ENCODE data around the gene CHRNA3.

The CHRNA3 gene

DNA sequence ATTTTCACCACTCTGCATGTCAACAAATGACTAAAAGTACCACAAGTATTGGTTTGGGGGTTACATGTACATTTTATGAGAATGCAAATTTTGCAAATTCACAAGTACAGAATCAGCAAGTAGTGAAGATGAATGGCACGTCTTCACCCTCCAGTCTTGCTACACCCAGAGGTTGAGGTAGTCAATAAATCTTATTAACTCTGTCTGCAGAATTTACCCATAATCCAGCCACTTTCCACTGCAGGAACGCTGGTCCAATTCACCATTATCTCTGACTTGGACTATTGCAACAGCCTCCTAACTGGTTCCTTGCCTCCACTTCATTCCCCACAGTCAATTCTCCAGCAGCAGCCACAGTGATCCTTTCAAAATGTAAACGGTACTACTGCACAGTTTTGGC, 70.0 kb downstream of the CHRNA3 start:
- no peak for DNase-seq

DNA sequence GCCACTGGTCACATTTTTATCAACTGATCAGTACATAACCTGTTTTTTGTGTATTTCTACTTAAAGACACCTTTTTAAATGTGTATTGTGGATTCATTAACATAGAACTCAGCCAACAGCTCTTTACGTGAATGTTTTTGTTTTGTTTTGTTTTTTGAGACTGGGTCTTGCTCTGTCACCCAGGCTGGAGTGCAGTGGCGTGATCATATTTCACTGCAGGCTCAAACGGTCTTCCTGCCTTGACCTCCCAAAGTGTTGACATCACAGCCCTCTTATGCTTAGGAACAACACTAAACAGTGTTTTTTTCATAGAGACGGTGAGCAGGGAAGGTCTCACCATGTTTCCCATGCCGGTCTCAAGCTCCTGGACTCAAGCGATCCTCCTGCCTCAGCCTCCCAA, 70.6 kb downstream of the CHRNA3 start:
- DNase-seq, result no peak

Measured in CD4-positive, alpha-beta T cell treated with Interleukin-10 for 1 hour (primary cell).